ENCODE results near the gene KIF1A. TPM values are rescaled to one million over a fixed set of nuclear protein-coding genes. Genes with fewer than 3 reads are reported as not detected.

KIF1A gene
- total RNA-seq, 2 experiments from 2014 or later = not detected

GRCh38 chr2:240725266-240725665 lies 94.8 kb downstream of the KIF1A start:
- H3K9me3 ChIP-seq (ENCODE audit: control insufficient read depth in 1 of 2, insufficient read depth in 1 of 2, low read length in 2 of 2) = no peaks in the 10 kb centered on the region
- no peak for DNase-seq
- H3K27me3 Mint-ChIP-seq = peaks cover 5% of the 10 kb centered on the region
- POLR2A ChIA-PET = no interaction called here
- no peaks in the 10 kb centered on the region for H3K36me3 ChIP-seq (ENCODE audit: insufficient read depth, low read length)
- intact Hi-C loops (cut with DNase I, micrococcal nuclease) = no loop called here
- H3K27me3 ChIP-seq (ENCODE audit: control insufficient read depth in 1 of 2, insufficient read depth in 2 of 2, low read length in 2 of 2) = no peaks in the 10 kb centered on the region
- no peak overlapping the region for H3K4me3 Mint-ChIP-seq
- ATAC-seq (ENCODE audit: poor library complexity) = no peak
- CTCF ChIA-PET = no interaction called here
- no peaks in the 10 kb centered on the region for H3K9me3 Mint-ChIP-seq
- no peak overlapping the region for H3K27ac ChIP-seq (ENCODE audit: low read depth in 1 of 2, low read length in 2 of 2)
- H3K4me1 Mint-ChIP-seq (ENCODE audit: low read depth) = no peaks in the 10 kb centered on the region
- no peak for TF ChIP-seq CTCF (IDR thresholded peaks at IDR 0.05)
- H3K4me1 ChIP-seq (ENCODE audit: insufficient read depth, low read length) = no peaks in the 10 kb centered on the region
- no peak overlapping the region for H3K4me3 ChIP-seq (ENCODE audit: low read length)
- no peaks in the 10 kb centered on the region for H3K36me3 Mint-ChIP-seq (ENCODE audit: low read depth)
- no peak overlapping the region for H3K27ac Mint-ChIP-seq

- Mint-ChIP-seq H3K4me3 (no peak overlapping the region), H3K36me3 (ENCODE audit: low read depth) (no peaks in the 10 kb centered on the region), H3K27ac (no peak overlapping the region), H3K27me3 (peaks cover 5% of the 10 kb centered on the region), H3K4me1 (ENCODE audit: low read depth) (no peaks in the 10 kb centered on the region), H3K9me3 (no peaks in the 10 kb centered on the region)
- ChIA-PET CTCF (no interaction called here), POLR2A (no interaction called here)
- ATAC-seq (ENCODE audit: poor library complexity) (no peak), DNase-seq (no peak)
- Histone ChIP-seq H3K4me3 (ENCODE audit: low read length) (no peak overlapping the region), H3K36me3 (ENCODE audit: insufficient read depth, low read length) (no peaks in the 10 kb centered on the region), H3K4me1 (ENCODE audit: insufficient read depth, low read length) (no peaks in the 10 kb centered on the region), H3K9me3 (ENCODE audit: control insufficient read depth in 1 of 2, insufficient read depth in 1 of 2, low read length in 2 of 2) (no peaks in the 10 kb centered on the region), H3K27ac (ENCODE audit: low read depth in 1 of 2, low read length in 2 of 2) (no peak overlapping the region), H3K27me3 (ENCODE audit: control insufficient read depth in 1 of 2, insufficient read depth in 2 of 2, low read length in 2 of 2) (no peaks in the 10 kb centered on the region)
- TF ChIP-seq CTCF (IDR thresholded peaks at IDR 0.05) = no peak
- intact Hi-C loops (cut with DNase I, micrococcal nuclease) = no loop called here
Measured at GRCh38 chr2:240724431-240724830, 95.6 kb downstream of the KIF1A start.

- TF ChIP-seq CTCF (IDR thresholded peaks at IDR 0.05) = no peak
Measured at GRCh38 chr2:240723851-240724250, 96.2 kb downstream of the KIF1A start.

More at GRCh38 chr2:240723851-240724250, 96.2 kb downstream of the KIF1A start:
- ATAC-seq (ENCODE audit: poor library complexity) (no peak), DNase-seq (no peak)
- Mint-ChIP-seq H3K36me3 (ENCODE audit: low read depth) (no peaks in the 10 kb centered on the region), H3K4me3 (no peak overlapping the region), H3K9me3 (no peaks in the 10 kb centered on the region), H3K27me3 (peaks cover under 1% of the 10 kb centered on the region), H3K4me1 (ENCODE audit: low read depth) (no peaks in the 10 kb centered on the region), H3K27ac (no peak overlapping the region)
- intact Hi-C loops (cut with DNase I, micrococcal nuclease) = no loop called here
- Histone ChIP-seq H3K36me3 (ENCODE audit: insufficient read depth, low read length) (no peaks in the 10 kb centered on the region), H3K27ac (ENCODE audit: low read depth in 1 of 2, low read length in 2 of 2) (no peak overlapping the region), H3K27me3 (ENCODE audit: control insufficient read depth in 1 of 2, insufficient read depth in 2 of 2, low read length in 2 of 2) (no peaks in the 10 kb centered on the region), H3K9me3 (ENCODE audit: control insufficient read depth in 1 of 2, insufficient read depth in 1 of 2, low read length in 2 of 2) (peaks cover 0 to 2% of the 10 kb centered on the region in 2 experiments), H3K4me3 (ENCODE audit: low read length) (no peak overlapping the region), H3K4me1 (ENCODE audit: insufficient read depth, low read length) (no peaks in the 10 kb centered on the region)
- ChIA-PET POLR2A (no interaction called here), CTCF (no interaction called here)
